Measurements from ENCODE around the gene SRD5A1.
"Not testable (repeated sequence)": the region's sequence is repeated elsewhere in the genome, so short reads cannot be mapped to it uniquely, and the experiment has no call there.

Gene SRD5A1

DNA sequence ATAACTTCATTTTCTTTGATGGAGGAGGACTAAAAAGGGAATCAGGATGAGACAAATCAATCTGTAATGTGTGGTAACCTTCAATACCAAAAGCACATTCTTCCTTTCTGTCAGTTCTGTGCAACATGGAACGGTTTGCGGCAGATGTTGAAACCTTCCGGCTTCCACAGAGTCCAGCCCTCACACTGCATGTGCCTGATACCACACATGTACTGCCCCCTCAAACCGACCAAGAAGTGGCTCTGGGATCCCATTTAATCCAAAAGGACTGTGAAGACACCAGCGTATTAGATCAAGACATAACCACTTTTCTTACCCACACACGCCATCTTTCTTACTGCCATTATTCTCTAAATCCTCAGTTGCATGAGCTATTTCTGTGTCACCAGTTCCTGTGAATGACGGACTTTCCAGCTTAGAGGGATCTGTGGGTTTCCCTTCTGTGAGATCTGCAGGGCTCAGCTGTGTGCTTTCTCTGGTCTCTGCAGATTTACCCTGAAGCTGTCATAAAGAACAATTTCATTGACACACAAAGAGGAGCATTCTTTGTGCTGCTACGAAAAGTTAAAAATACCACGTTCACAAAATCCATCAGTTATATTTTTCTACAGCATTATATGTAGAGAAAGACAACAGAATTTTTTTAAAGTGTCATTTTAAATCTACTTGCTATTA lies 26.2 kb upstream of the SRD5A1 start:
- DNase-seq, result peak; percentile 32

DNA sequence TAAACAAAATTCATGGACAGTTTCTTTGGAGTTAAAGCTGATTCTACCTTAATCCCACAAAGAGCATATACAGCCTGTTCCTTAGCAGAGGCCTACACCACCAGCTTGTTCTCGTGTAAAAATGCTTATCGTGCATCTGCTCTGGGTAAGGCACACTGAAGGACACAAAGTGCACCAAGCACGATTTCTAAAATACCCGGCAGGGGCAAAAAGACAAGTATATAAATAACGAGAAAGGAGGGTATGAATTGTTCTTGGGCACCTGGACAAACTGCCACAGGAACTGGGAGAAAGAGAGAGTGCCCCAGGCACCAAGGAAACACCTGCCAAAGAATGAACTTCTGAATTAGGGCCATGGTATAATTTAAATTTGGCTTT lies 25.7 kb upstream of the SRD5A1 start:
- DNase-seq, result no peak

DNA sequence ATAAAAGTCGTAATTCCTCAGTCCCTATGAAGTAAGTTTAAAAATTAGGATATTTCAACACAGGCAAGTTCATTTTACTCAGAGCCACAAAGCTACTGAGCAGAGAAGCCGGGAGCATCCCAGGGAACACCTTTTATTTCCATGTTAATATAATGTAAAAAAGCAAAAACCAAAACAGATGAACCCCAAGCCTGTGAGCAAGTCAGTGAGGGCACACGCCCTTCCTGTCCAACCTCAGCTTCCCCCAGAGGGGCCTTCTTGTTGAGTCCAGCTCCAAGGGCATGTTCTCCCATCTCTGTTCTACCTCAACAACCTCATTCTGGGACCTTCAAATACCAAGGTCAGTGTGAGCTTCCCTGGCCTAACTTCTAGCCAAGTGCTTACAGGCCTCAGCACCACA lies 25.2 kb upstream of the SRD5A1 start:
- DNase-seq, result no peak

GRCh38 chr5:6611334-6612256 lies 21.6 kb upstream of the SRD5A1 start:
- DNase-seq, result no peak

GRCh38 chr5:6615034-6615815 lies 18.0 kb upstream of the SRD5A1 start:
- no peak for DNase-seq

GRCh38 chr5:6616632-6617031 lies 16.6 kb upstream of the SRD5A1 start:
- no peak for DNase-seq

- no peak for DNase-seq
Observed at GRCh38 chr5:6623228-6623627, 10.0 kb upstream of the SRD5A1 start.

GRCh38 chr5:6623941-6624340 lies 9.3 kb upstream of the SRD5A1 start:
- no peak for DNase-seq

- DNase-seq, result no peak
Observed at GRCh38 chr5:6626508-6626907, 6.7 kb upstream of the SRD5A1 start.

DNA sequence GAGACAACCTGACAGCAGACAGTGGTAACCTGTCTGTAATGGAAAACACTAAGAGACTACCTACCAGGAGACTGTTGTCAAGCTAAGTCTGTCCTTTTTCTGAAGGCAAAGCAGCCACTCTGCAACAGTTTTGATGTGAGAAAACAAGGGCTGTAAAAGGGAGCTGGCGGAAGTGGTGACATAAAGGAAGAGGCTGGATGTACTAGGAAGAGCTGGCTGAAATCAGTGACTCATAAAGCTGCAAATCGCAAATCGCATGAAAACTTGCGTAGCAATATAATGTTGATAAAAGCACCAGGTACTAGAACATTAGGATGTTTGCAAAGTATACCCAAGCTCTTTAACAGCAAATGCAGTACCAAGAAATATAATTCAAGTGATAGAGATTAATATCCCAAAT lies 1.8 kb upstream of the SRD5A1 start:
- DNase-seq, result no peak

GRCh38 chr5:6632324-6632887 lies 834 bp upstream of the SRD5A1 start:
- DNase-seq, result no peak

DNA sequence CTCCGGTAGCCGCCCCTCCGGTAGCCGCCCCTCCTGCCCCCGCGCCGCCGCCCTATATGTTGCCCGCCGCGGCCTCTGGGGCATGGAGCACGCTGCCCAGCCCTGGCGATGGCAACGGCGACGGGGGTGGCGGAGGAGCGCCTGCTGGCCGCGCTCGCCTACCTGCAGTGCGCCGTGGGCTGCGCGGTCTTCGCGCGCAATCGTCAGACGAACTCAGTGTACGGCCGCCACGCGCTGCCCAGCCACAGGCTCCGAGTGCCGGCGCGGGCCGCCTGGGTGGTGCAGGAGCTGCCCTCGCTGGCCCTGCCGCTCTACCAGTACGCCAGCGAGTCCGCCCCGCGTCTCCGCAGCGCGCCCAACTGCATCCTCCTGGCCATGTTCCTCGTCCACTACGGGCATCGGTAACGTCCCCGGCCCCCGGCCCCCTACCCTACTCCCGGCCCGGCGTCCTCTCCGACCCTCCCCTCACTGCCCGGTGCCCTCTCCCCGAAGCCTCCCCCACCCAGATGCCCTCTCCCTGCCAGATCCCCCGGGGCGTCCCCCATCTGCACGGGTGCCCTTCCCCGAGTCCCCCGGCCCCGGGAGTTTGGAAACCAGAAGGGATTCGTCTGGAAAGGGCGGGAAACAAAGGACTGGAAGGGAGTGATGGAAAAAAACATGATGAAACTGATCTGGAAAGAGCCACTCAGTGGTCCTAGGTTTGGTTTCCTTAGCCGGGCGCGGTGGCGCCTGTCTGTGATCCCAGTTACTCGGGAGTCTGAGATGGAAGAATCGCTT lies 417 bp downstream of the SRD5A1 start:
- peak; percentile 57 for DNase-seq

DNA sequence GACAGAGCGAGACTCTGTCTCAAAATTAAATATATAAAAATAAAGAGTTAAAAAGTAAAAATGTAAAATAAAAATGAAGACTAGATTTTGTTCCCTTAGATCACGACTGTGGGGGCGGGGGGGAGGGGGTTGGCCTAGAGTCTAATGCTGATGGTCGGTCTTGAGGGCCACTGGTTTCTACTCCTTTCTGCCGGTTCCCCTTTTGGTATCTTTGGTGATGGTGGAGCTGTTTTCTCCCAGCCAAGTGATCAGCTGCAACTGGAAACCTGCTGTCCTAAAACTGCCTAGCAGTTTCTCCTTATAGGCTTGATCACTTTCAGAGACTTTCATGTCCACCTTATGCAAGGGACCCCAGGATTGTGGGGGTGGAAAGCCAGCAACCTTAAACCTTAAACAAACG lies 1.1 kb downstream of the SRD5A1 start:
- DNase-seq, result no peak

DNA sequence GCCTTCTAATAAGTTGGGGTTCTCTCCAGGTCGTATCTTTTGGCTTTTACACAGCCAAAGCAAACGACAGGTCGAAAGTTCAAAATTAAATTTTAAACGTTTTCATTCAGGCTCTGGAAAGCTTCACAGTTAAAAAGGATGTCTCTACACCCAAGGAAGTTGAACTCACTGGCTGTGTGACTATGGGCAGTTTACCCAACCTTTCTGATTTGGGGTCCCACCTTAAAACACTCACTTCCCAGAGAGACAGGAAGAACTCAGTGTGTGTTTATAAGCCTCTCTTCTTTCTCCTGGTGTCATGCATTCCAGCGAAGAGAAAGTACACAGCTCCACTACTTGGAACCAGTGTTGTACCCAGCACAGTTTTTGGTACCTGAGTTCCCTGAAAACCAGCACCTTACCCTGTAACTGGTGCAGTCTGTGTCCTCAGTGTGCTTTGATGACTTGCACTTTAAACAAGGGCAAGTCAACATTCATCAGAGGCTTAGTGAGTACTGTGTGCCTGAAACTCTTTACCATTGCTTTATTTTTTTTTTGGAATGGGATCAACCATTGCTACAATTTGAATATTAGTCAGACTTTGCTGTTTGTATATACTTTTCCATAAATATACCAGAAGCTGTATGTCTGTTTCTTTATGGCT lies 1.7 kb downstream of the SRD5A1 start:
- DNase-seq, result no peak

DNA sequence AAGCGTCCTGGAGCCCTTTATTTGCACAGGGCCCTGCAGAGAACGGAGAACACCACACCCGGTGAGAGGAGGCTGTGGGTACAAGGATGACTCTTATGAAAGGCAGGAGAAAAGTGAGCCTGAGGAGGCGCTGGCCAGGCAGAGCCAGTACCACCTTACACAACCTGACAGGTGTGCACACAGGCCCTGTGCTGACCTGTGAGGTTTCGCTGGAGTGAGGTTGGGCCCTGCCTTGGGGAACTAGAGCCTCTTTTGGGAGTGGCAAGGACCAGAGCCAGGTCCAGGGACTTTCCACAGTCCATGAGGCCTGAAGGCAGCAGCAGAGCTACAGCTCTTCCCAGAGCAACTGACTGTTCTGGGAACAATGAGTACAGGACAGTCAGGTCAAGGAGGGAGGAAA lies 3.1 kb downstream of the SRD5A1 start:
- no peak for DNase-seq

- DNase-seq, result no peak
Observed at GRCh38 chr5:6637022-6637421, 3.8 kb downstream of the SRD5A1 start.

- no peak for DNase-seq
Observed at GRCh38 chr5:6637590-6637989, 4.3 kb downstream of the SRD5A1 start.

- DNase-seq, result no peak
Observed at GRCh38 chr5:6638236-6638635, 5.0 kb downstream of the SRD5A1 start.

- DNase-seq, result no peak
Observed at GRCh38 chr5:6642655-6643054, 9.4 kb downstream of the SRD5A1 start.

DNA sequence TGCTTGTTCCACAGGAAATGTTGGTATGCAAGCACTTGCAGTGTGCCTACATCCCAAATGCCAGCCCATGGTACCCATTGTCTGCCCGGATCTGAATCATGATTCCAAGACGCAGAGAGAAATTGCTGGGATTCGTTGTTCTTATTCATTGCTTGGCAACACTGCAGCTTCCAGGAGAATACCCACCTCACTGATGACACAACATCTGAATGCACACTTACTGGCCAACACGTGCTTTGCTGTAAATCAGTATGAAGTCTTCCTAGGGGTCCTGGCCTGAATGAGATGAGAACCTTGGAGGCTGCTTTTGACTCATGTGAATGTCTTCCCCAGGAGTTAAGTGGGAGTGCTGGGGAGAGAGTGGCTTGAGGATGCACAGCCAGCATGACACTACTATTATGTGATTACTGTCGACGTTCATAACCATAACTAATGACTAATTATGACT lies 11.6 kb downstream of the SRD5A1 start:
- no peak for DNase-seq

- not testable (repeated sequence) for DNase-seq
Observed at GRCh38 chr5:6645571-6646362, 12.5 kb downstream of the SRD5A1 start.
